Endothelial cell of umbilical vein (primary cell): ENCODE measurements around the gene BEST2. TPM values are rescaled to one million over a fixed set of nuclear protein-coding genes. Genes with fewer than 3 reads are reported as not detected.

Source experiments
- BruUV-seq: library from RNA; stranded (reverse); fragments of 400-500 nt; replicated peaks from 2 replicates; lab custom pipeline; 2021; lab: Mats Ljungman, UMichigan
- CTCF ChIA-PET: fragments of 300-600, 350-600 bp; sonication (Branson Sonifier 250); formaldehyde crosslinking; loops from one replicate; lab custom pipeline; 2021; ENCODE audit warnings: antibody characterized with exemption, inconsistent platforms; lab: Charles Lee
- POLR2A ChIA-PET: fragments of 300-600, 350-600 bp; sonication (Branson Sonifier 250); formaldehyde crosslinking; loops from one replicate; lab custom pipeline; 2021; ENCODE audit warnings: antibody characterized with exemption, inconsistent platforms; lab: Charles Lee
- DNase-seq: peaks from one replicate; pipeline ENCODE4 v3.0.0-alpha.2; 2011; ENCODE audit warnings: low read depth, low spot score
- FAIRE-seq: peaks from 2 replicates; lab custom pipeline; 2011; peaks lifted over from hg19 to GRCh38; lab: Jason Lieb, UNC
- H2AFZ ChIP-seq: 2 replicates; pipeline ENCODE4 v1.6.0; 2012; ENCODE audit warnings: low read depth, low read length, control low read depth, inconsistent platforms
- H3K27ac ChIP-seq: 2 replicates; pipeline ENCODE4 v1.5.1; 2011; ENCODE audit warnings: low read depth, mild to moderate bottlenecking, control low read depth, low read length, moderate library complexity; ENCODE audit not compliant: insufficient read depth
- H3K27me3 ChIP-seq, 2 experiments: 2 replicates each; pipeline versions ENCODE4 v1.6.0 to v1.6.1; 2011; ENCODE audit warnings: low read length in 2 of 2, mixed read lengths in 1 of 2; ENCODE audit not compliant: control insufficient read depth in 2 of 2, insufficient read depth in 2 of 2
- H3K36me3 ChIP-seq, 2 experiments: 2 replicates in 1 of 2; 3 replicates in 1 of 2; pipeline ENCODE4 v1.5.1; 2011; ENCODE audit warnings: low read length in 2 of 2, mild to moderate bottlenecking in 1 of 2, moderate library complexity in 1 of 2; ENCODE audit not compliant: control insufficient read depth in 2 of 2, insufficient read depth in 2 of 2; ENCODE audit errors: extremely low read depth in 1 of 2
- H3K4me1 ChIP-seq: 3 replicates; pipeline ENCODE4 v1.5.1; 2011; ENCODE audit warnings: mild to moderate bottlenecking, low read length; ENCODE audit not compliant: control insufficient read depth, insufficient read depth; ENCODE audit errors: extremely low read depth
- H3K4me2 ChIP-seq: 2 replicates; pipeline ENCODE4 v1.6.1; 2011; ENCODE audit warnings: low read length, control low read depth, mixed read lengths; ENCODE audit not compliant: insufficient read depth
- H3K4me3 ChIP-seq, 3 experiments: fragments of 200-600 bp in 1 of 3; sonication (generic), shearing (Covaris generic) in 1 of 3; replicated peaks in 1 of 3; 2 replicates each; pipeline ENCODE4 v1.5.1; 2011 to 2016; ENCODE audit warnings: control low read depth in 3 of 3, low read length in 3 of 3, mild to moderate bottlenecking in 2 of 3, inconsistent platforms in 1 of 3, low read depth in 1 of 3, moderate library complexity in 1 of 3; ENCODE audit not compliant: insufficient read depth in 1 of 3
- H3K79me2 ChIP-seq: 2 replicates; pipeline ENCODE4 v1.6.0; 2012; ENCODE audit warnings: low read length, inconsistent platforms; ENCODE audit not compliant: control insufficient read depth, insufficient read depth
- H3K9ac ChIP-seq: replicated peaks from 2 replicates; pipeline ENCODE3; 2011; ENCODE audit warnings: low read length, control low read depth; ENCODE audit not compliant: insufficient read depth; ENCODE audit errors: extremely low read depth
- H3K9me1 ChIP-seq: replicated peaks from 3 replicates; pipeline ENCODE4 v1.6.0; 2011; ENCODE audit warnings: mild to moderate bottlenecking, low read length; ENCODE audit not compliant: control insufficient read depth, insufficient read depth; ENCODE audit errors: extremely low read depth
- H3K9me3 ChIP-seq: replicated peaks from 2 replicates; pipeline ENCODE4 v1.5.1; 2012; ENCODE audit warnings: low read length, inconsistent platforms; ENCODE audit not compliant: control insufficient read depth, insufficient read depth
- H4K20me1 ChIP-seq: replicated peaks from 2 replicates; pipeline ENCODE3; 2011; ENCODE audit warnings: mild to moderate bottlenecking, low read length; ENCODE audit not compliant: control insufficient read depth, insufficient read depth; ENCODE audit errors: extremely low read depth
- CTCF ChIP-seq, 2 donors: IDR thresholded peaks; 1 replicate in 1 of 2; 2 replicates in 1 of 2; pipeline ENCODE4 v1.5.1; 2011; ENCODE audit warnings: low read length in 2 of 2, mild to moderate bottlenecking in 2 of 2, moderate library complexity in 2 of 2, control low read depth in 1 of 2, inconsistent platforms in 1 of 2, low read depth in 1 of 2; ENCODE audit not compliant: insufficient read depth in 1 of 2; ENCODE audit errors: extremely low read depth in 1 of 2
- POLR2A ChIP-seq: IDR thresholded peaks from 2 replicates; pipeline ENCODE4 v1.6.1; 2012; ENCODE audit warnings: low read depth, mild to moderate bottlenecking, control low read depth, low read length
- POLR2AphosphoS5 ChIP-seq: IDR thresholded peaks from 2 replicates; pipeline ENCODE4 v1.6.1; 2012; ENCODE audit warnings: low read depth, mild to moderate bottlenecking, control low read depth, low read length, moderate library complexity; ENCODE audit not compliant: insufficient read depth
- dilution Hi-C: fragments of 300-500 bp; cut with MboI; formaldehyde crosslinking; loops from one replicate; pipeline ENCODE4 v1.15.0; 2019; ENCODE audit warnings: low sequenced_read_pairs; ENCODE audit not compliant: extremely low pct_ligation_motif_present
- intact Hi-C: fragments of 100-400 bp; cut with micrococcal nuclease; formaldehyde crosslinking; loops from one replicate; pipeline ENCODE4 v1.10.0; 2022
- polyA plus RNA-seq, 4 experiments: library from polyadenylated mRNA; depleted of rRNA in 3 of 4; stranded (reverse) in 3 of 4; unstranded in 1 of 4; fragments of >200 nt; gene quantifications; 2 replicates each; pipeline versions ENCODE4 v1.2.1 to v1.2.3, GENCODE V29; 2011 to 2012; ENCODE audit warnings: missing spikeins in 1 of 4
- total RNA-seq: library from RNA; stranded (reverse); gene quantifications from 2 replicates; pipeline ENCODE4 v1.2.3, GENCODE V29; 2021

BEST2 gene
- total and polyA plus RNA-seq, 2 donors (not counting 3 experiments of a cell fraction or from before 2014, with no cell fraction given), result not detected

- TF ChIP-seq CTCF (IDR thresholded peaks at IDR 0.05; ENCODE audit: extremely low read depth in 1 of 2, insufficient read depth in 1 of 2, low read depth in 1 of 2, low read length in 2 of 2) (peak in 1 of 2 donors; percentile 18), POLR2A (no peak)
- H3K36me3 ChIP-seq, result no peaks in the 10 kb centered on the region
- H3K4me1 ChIP-seq, result peaks cover 10% of the 10 kb centered on the region
- no peaks in the 10 kb centered on the region for H3K27me3 ChIP-seq
- no peak overlapping the region for H3K27ac ChIP-seq
- dilution Hi-C loops, result no loop called here
- POLR2A ChIA-PET, result interaction anchor here (1.2 kb wide), 1 partner anchor 18 kb away, joined by 7 read pairs; the partner anchor contains the start of gene JUNB
- no peaks in the 10 kb centered on the region for H4K20me1 ChIP-seq
- H2AFZ ChIP-seq, result no peak overlapping the region
- FAIRE-seq (peak; percentile 38), DNase-seq (no peak)
- H3K4me3 ChIP-seq, result no peak overlapping the region
- H3K9me1 ChIP-seq, result no peaks in the 10 kb centered on the region
- CTCF ChIA-PET, result interaction anchor here (1.1 to 10.3 kb wide), 6 partner anchors 12 to 97 kb away, joined by 3 to 387 read pairs (median 18); partner anchors contain the start of genes JUNB, PRDX2 and THSD8
- no TSS peak for BruUV-seq
- H3K9me3 ChIP-seq, result no peaks in the 10 kb centered on the region
- no peak overlapping the region for H3K4me2 ChIP-seq
- H3K79me2 ChIP-seq, result no peaks in the 10 kb centered on the region
- intact Hi-C loops, result no loop called here
- H3K9ac ChIP-seq, result no peak overlapping the region
These were observed 22.0 kb downstream of the BEST2 start for GRCh38 chr19:12773571-12773970.

GRCh38 chr19:12774588-12775555 is 23.3 kb downstream of the BEST2 start, which contains the start of gene HOOK2:
Gene HOOK2 (minus strand): TSS chr19:12775552. CDS start chr19:12775449, 103 bp downstream.
- no peaks in the 10 kb centered on the region for H4K20me1 ChIP-seq
- no TSS peak for BruUV-seq
- H3K4me2 ChIP-seq, result peak within 1 kb of the TSS; percentile 69
- peak within 1 kb of the TSS; percentile 34 for H3K9ac ChIP-seq
- FAIRE-seq (no peak), DNase-seq (no peak)
- no peaks in the 10 kb centered on the region for H3K9me1 ChIP-seq
- dilution Hi-C loops, result no loop called here
- H3K4me1 ChIP-seq, result peaks cover 19% of the 10 kb centered on the region
- no peaks in the 10 kb centered on the region for H3K9me3 ChIP-seq
- CTCF ChIA-PET, result interaction anchor here (1.5 to 10.3 kb wide), 5 partner anchors 13 to 98 kb away, joined by 3 to 387 read pairs (median 28); partner anchors contain the start of genes JUNB, PRDX2 and THSD8
- no peaks in the 10 kb centered on the region for H3K36me3 ChIP-seq
- H3K27ac ChIP-seq, result peak within 1 kb of the TSS; percentile 35
- H3K27me3 ChIP-seq, result no peaks in the 10 kb centered on the region
- intact Hi-C loops, result loop anchor here (2.0 kb wide), 2 partner anchors 14 to 64 kb away; partner anchors contain the start of gene MAST1
- POLR2A ChIA-PET, result interaction anchor here (5.2 kb wide), 1 partner anchor 18 kb away, joined by 94 read pairs; the partner anchor contains the start of gene JUNB
- H3K4me3 ChIP-seq, result peak within 1 kb of the TSS; percentile 41 to 57 (median 51)
- H3K79me2 ChIP-seq, result no peaks in the 10 kb centered on the region
- peak within 1 kb of the TSS; percentile 89 for H2AFZ ChIP-seq
- TF ChIP-seq POLR2AphosphoS5, result no peak
- peak; percentile 28 for TF ChIP-seq POLR2A
